SU-DHL-6 (cell line): Measurements from ENCODE around the gene CDK5RAP2.

ENCODE experiments used
- CTCF ChIP-seq: fragments of 200-600 bp; sonication (generic); IDR thresholded peaks from one replicate; pipeline ENCODE4 v1.5.1; 2017; ENCODE audit warnings: antibody characterized with exemption, mild to moderate bottlenecking, low read length, moderate library complexity; ENCODE audit not compliant: insufficient read depth, poor library complexity, severe bottlenecking
- EZH2phosphoT487 ChIP-seq: fragments of 200-600 bp; sonication (generic), shearing (Covaris generic); conservative IDR thresholded peaks from 2 replicates; pipeline ENCODE4 v1.6.1; 2018; ENCODE audit warnings: mild to moderate bottlenecking, antibody characterized with exemption, low read length, moderate library complexity, mixed read lengths

- TF ChIP-seq CTCF (no peak), EZH2phosphoT487 (no peak)
Observed at GRCh38 chr9:120385606-120386389, 194.2 kb downstream of the CDK5RAP2 start.
